ENCODE results near the gene C3orf18. TPM values are rescaled to one million over a fixed set of nuclear protein-coding genes. Genes with fewer than 3 reads are reported as not detected.
A peak's percentile ranks its signal among the peaks of the same experiment; 100 is the strongest.

C3orf18 gene
- total RNA-seq, 1 donor from 2014 or later: 12.7 TPM

DNA sequence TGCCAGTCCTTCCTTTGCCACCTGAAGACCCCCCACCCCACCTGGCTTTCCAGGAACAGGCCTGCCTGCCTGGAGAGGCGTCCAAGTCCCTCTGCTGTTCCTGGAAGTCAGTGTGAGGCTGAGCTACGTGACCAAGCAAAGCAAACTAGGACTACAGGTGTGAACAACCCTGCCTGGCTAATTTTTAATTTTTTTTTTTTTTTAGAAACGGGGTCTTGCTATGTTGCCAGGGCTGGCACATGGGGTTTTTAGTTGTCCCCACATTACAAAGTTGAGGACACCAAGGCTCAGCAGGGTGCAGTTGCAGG is 19.2 kb upstream of the C3orf18 start:
- Mint-ChIP-seq H3K27ac (ENCODE audit: unreplicated experiment) (no peak overlapping the region), H3K4me3 (no peak overlapping the region), H3K4me1 (no peaks in the 10 kb centered on the region), H3K9me3 (no peaks in the 10 kb centered on the region), H3K36me3 (ENCODE audit: low read depth) (no peaks in the 10 kb centered on the region), H3K27me3 (ENCODE audit: low read depth) (no peaks in the 10 kb centered on the region)
- no peak for DNase-seq (ENCODE audit: low read depth, low spot score)
- TF ChIP-seq, protein P1, sequence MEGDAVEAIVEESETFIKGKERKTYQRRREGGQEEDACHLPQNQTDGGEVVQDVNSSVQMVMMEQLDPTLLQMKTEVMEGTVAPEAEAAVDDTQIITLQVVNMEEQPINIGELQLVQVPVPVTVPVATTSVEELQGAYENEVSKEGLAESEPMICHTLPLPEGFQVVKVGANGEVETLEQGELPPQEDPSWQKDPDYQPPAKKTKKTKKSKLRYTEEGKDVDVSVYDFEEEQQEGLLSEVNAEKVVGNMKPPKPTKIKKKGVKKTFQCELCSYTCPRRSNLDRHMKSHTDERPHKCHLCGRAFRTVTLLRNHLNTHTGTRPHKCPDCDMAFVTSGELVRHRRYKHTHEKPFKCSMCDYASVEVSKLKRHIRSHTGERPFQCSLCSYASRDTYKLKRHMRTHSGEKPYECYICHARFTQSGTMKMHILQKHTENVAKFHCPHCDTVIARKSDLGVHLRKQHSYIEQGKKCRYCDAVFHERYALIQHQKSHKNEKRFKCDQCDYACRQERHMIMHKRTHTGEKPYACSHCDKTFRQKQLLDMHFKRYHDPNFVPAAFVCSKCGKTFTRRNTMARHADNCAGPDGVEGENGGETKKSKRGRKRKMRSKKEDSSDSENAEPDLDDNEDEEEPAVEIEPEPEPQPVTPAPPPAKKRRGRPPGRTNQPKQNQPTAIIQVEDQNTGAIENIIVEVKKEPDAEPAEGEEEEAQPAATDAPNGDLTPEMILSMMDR (conservative IDR thresholded peaks at IDR 0.05): no peak

DNA sequence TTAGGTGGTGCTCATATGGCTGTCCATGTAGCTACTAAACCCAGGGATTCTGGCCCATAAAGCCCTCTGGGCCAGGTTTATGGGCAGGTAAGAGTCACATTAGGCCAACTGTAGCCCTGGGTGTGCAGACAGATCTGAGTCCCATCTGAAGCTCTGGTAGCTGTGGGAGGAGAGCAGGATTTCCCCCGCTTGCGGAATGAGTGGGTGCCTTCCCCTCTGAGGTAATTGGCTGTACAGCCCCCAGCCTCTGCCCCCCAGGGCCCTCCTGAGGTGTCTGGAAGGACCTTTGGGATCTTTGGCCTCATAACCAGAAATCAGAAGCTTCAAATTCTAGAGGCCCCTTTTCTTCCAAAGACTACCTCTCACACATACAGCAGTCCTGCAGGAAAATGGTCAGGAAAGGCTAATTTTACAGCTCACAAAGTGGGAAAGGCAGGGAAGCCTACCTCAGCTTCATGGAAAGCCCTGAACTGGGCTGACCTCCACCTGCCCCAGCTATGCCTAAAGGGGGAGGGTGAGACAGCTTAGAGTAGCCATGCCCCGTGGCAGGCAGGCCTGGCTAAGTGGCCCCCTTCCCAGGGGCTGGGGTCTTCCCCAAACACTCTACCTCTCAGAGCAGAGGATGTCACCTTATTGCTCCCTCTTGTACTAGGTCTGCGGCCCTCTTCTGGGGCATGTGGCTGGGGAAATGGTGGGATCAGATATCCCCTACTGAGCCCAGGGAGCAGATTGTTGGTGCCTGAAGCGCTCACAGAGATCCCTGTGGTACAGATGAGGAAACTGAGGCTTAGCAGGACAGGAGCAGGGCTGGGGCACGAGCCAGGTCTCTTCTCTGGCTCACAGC is 18.6 kb upstream of the C3orf18 start:
- TF ChIP-seq, protein P1 (conservative IDR thresholded peaks at IDR 0.05): no peak
- H3K27ac Mint-ChIP-seq (ENCODE audit: unreplicated experiment): no peak overlapping the region
- no peaks in the 10 kb centered on the region for H3K36me3 Mint-ChIP-seq (ENCODE audit: low read depth)
- no peaks in the 10 kb centered on the region for H3K27me3 Mint-ChIP-seq (ENCODE audit: low read depth)
- H3K4me3 Mint-ChIP-seq: no peak overlapping the region
- no peak for DNase-seq (ENCODE audit: low read depth, low spot score)
- H3K4me1 Mint-ChIP-seq: no peaks in the 10 kb centered on the region
- H3K9me3 Mint-ChIP-seq: no peaks in the 10 kb centered on the region

DNA sequence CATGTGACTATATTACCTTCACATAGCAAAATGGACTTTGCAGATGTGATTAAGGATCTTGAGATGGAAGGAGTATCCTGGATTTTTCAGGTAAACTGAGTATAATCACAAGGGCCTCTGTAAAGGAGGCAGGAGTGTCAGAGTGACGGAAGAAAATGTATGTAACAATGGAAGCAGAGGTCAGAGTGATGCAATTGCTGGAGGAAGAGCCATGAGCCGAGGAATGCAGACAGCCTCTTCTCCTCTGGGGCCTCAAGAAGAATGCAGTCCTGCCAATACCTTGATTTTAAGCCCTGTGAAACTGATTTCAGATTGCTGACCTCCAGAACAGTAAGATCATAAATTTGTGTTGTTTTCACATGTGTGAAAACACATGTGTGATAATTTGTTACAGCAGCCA is 16.8 kb upstream of the C3orf18 start:
- Mint-ChIP-seq H3K9me3 (no peaks in the 10 kb centered on the region), H3K27ac (ENCODE audit: unreplicated experiment) (peak overlapping the region; percentile 28), H3K4me1 (no peaks in the 10 kb centered on the region), H3K36me3 (ENCODE audit: low read depth) (no peaks in the 10 kb centered on the region), H3K27me3 (ENCODE audit: low read depth) (no peaks in the 10 kb centered on the region), H3K4me3 (no peak overlapping the region)
- DNase-seq (ENCODE audit: low read depth, low spot score): no peak
- TF ChIP-seq, protein P1 (conservative IDR thresholded peaks at IDR 0.05): no peak

DNA sequence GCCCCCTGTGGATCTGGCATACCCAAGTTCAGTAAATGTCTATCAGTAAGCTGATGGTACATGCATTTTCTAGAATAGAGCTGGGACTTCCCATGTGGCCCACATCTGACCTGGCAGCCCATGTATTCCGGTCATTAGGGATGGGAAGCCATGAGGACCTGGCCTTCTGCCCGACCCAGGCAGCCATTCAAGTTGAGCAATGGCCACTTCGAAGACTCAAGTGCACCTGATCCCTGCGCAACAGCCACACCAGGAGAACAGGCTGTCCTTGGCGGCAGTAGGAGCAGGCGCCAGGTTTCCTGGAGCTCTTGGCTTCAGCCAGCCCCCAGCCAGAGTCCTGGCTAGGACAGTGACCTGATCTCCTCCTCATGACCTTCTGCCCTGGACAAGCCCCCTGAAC is 16.4 kb upstream of the C3orf18 start:
- DNase-seq (ENCODE audit: low read depth, low spot score): no peak
- Mint-ChIP-seq H3K4me1 (no peaks in the 10 kb centered on the region), H3K36me3 (ENCODE audit: low read depth) (no peaks in the 10 kb centered on the region), H3K27me3 (ENCODE audit: low read depth) (no peaks in the 10 kb centered on the region), H3K9me3 (no peaks in the 10 kb centered on the region), H3K27ac (ENCODE audit: unreplicated experiment) (peak overlapping the region; percentile 28), H3K4me3 (no peak overlapping the region)
- TF ChIP-seq, protein P1 (conservative IDR thresholded peaks at IDR 0.05): no peak

DNA sequence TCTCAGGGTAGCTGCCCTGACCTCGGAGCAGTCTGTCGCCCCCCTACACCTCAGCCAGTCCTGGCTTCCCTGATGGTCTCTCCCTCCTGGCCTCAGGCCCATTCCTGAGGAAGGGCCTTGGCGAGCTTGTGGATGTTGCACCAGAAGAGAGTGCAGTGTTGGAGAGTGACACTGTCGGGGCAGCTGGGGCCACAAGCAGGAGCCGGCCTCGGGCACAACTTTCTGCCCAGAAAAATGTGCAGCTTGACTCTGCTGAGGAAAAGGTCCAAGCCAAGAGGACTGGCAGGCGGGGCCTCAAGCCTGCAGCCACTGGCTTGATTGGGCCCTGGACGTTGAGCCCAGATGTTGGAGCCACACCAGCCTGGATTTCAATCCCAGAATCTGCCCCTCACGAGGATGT is 14.5 kb upstream of the C3orf18 start:
- Mint-ChIP-seq H3K4me3 (no peak overlapping the region), H3K9me3 (no peaks in the 10 kb centered on the region), H3K27me3 (ENCODE audit: low read depth) (no peaks in the 10 kb centered on the region), H3K27ac (ENCODE audit: unreplicated experiment) (no peak overlapping the region), H3K4me1 (no peaks in the 10 kb centered on the region), H3K36me3 (ENCODE audit: low read depth) (no peaks in the 10 kb centered on the region)
- no peak for DNase-seq (ENCODE audit: low read depth, low spot score)
- TF ChIP-seq, protein P1 (conservative IDR thresholded peaks at IDR 0.05): no peak

All from neural crest cell (in vitro differentiated cells).